DOHH2 (cell line): ENCODE results near the gene ZFAND3.

Experiments
- H3F3A ChIP-seq: fragments of 200-600 bp; sonication (generic), shearing (Covaris generic); 2 replicates; pipeline ENCODE4 v1.6.0; 2016; ENCODE audit warnings: antibody characterized with exemption, mild to moderate bottlenecking; ENCODE audit not compliant: control insufficient read depth, insufficient read depth
- H3K27ac ChIP-seq: fragments of 200-600 bp; sonication (generic); 2 replicates; pipeline ENCODE4 v1.5.1; 2014; ENCODE audit warnings: low read depth, mild to moderate bottlenecking, low read length, moderate library complexity
- H3K27me3 ChIP-seq: fragments of 200-600 bp; sonication (generic); 2 replicates; pipeline ENCODE4 v1.6.1; 2014; ENCODE audit warnings: mild to moderate bottlenecking, low read length, mixed read lengths; ENCODE audit not compliant: control insufficient read depth
- H3K36me3 ChIP-seq: fragments of 200-600 bp; sonication (generic); 2 replicates; pipeline ENCODE4 v1.6.1; 2014; ENCODE audit warnings: mild to moderate bottlenecking, low read length, moderate library complexity, mixed read lengths; ENCODE audit not compliant: control insufficient read depth
- H3K4me1 ChIP-seq: fragments of 200-600 bp; sonication (generic); 2 replicates; pipeline ENCODE4 v1.6.1; 2014; ENCODE audit warnings: mild to moderate bottlenecking, low read length, mixed read lengths; ENCODE audit not compliant: control insufficient read depth
- H3K4me2 ChIP-seq: fragments of 200-600 bp; sonication (generic); 2 replicates; pipeline ENCODE4 v1.6.0; 2014; ENCODE audit warnings: mild to moderate bottlenecking, low read length, moderate library complexity
- H3K4me3 ChIP-seq: fragments of 200-600 bp; sonication (generic); 2 replicates; pipeline ENCODE4 v1.5.1; 2014; ENCODE audit warnings: mild to moderate bottlenecking, low read length, mixed read lengths
- H3K79me2 ChIP-seq: fragments of 200-600 bp; sonication (generic); 2 replicates; pipeline ENCODE4 v1.6.1; 2014; ENCODE audit warnings: mild to moderate bottlenecking, low read length, mixed read lengths; ENCODE audit not compliant: control insufficient read depth
- H3K9me2 ChIP-seq: fragments of 200-600 bp; sonication (generic); replicated peaks from 2 replicates; pipeline ENCODE4 v1.6.1; 2014; ENCODE audit warnings: mild to moderate bottlenecking, low read length, mixed read lengths; ENCODE audit not compliant: control insufficient read depth
- H3K9me3 ChIP-seq: fragments of 200-600 bp; sonication (generic); 2 replicates; pipeline ENCODE4 v1.6.1; 2014; ENCODE audit warnings: antibody characterized with exemption, low read length, mixed read lengths; ENCODE audit not compliant: control insufficient read depth, insufficient read depth
- H4K20me1 ChIP-seq: fragments of 200-600 bp; sonication (generic); 2 replicates; pipeline ENCODE4 v1.6.0; 2014; ENCODE audit warnings: low read depth, mild to moderate bottlenecking, antibody characterized with exemption, low read length, moderate library complexity; ENCODE audit not compliant: control insufficient read depth, insufficient read depth
- CTCF ChIP-seq: fragments of 200-600 bp; sonication (generic); IDR thresholded peaks from one replicate; pipeline ENCODE4 v1.5.1; 2014; ENCODE audit warnings: antibody characterized with exemption, mild to moderate bottlenecking, low read depth, low read length; ENCODE audit not compliant: poor library complexity, severe bottlenecking
- EZH2phosphoT487 ChIP-seq: fragments of 200-600 bp; sonication (generic); IDR thresholded peaks from 2 replicates; pipeline ENCODE4 v1.6.1; 2017; ENCODE audit warnings: borderline replicate concordance, mild to moderate bottlenecking, antibody characterized with exemption, low read length, moderate library complexity, mixed read lengths

Gene ZFAND3

DNA sequence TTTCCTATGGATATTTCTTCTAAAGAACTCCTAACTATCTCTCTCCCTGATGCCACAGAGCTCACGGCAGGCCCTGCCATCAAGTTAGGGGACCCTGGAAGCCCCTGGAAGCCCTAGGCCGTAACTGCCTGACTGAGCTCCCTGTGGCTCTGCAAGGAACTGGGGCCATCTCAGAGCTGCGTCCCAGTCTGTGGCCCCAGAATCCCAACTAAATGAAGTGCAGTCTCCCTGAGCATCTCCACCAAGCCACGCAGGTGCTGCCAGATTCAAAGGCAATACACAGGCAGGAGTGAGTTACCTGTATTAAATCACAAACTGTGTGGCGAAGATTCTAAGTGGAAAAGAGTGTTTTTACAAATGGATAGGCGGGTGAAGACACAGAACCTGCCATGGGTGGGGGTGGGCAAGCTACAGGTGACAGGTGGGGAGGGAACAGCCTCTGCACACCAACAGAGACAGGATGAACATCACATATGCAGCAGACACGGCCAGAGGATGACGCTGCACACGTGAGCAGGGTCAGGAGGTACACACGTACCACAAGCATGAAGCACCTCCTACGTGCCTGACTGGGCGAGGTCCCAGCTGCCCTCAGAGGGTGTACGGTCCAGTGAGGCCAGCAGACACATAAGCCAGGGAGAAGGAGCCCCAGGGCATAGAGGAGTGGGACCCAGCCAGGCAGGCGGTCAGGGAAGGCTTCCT is 358.5 kb downstream of the ZFAND3 start:
- no peaks in the 10 kb centered on the region for H3K4me1 ChIP-seq
- no peaks in the 10 kb centered on the region for H3K9me3 ChIP-seq
- no peaks in the 10 kb centered on the region for H3F3A ChIP-seq
- H3K27me3 ChIP-seq: no peaks in the 10 kb centered on the region
- no peak overlapping the region for H3K27ac ChIP-seq
- H3K36me3 ChIP-seq: no peaks in the 10 kb centered on the region
- no peaks in the 10 kb centered on the region for H3K9me2 ChIP-seq
- H3K4me2 ChIP-seq: no peak overlapping the region
- TF ChIP-seq CTCF (no peak), EZH2phosphoT487 (no peak)
- H4K20me1 ChIP-seq: no peaks in the 10 kb centered on the region
- no peak overlapping the region for H3K4me3 ChIP-seq
- H3K79me2 ChIP-seq: no peaks in the 10 kb centered on the region

GRCh38 chr6:38178584-38178886 is 359.0 kb downstream of the ZFAND3 start:
- Histone ChIP-seq H3K4me3 (no peak overlapping the region), H3K9me3 (no peaks in the 10 kb centered on the region), H3K36me3 (no peaks in the 10 kb centered on the region), H3K4me1 (no peaks in the 10 kb centered on the region), H3K79me2 (no peaks in the 10 kb centered on the region), H4K20me1 (no peaks in the 10 kb centered on the region), H3K27ac (no peak overlapping the region), H3K4me2 (no peak overlapping the region), H3F3A (no peaks in the 10 kb centered on the region), H3K27me3 (no peaks in the 10 kb centered on the region), H3K9me2 (no peaks in the 10 kb centered on the region)
- no peak for TF ChIP-seq CTCF
- TF ChIP-seq EZH2phosphoT487: no peak

DNA sequence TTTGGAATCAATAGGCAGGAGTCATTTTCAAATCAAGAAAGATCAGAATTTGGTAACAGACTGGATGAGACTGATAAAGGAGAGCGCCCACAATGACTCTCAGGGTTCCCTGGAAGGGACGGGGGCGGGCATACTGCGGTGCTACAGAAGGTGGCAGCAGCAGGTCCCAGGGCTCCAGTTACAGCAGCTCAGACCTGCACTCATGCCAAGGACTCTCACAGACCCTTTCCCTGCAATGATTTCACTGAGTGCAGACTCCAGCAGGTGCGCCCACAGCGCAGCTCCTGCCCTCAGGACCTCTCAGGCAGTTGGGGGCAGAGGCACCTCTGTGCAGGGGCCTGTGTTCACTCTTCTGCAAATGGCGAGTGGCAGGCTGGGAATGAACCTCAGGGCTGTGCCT is 359.8 kb downstream of the ZFAND3 start:
- Histone ChIP-seq H3K4me1 (no peaks in the 10 kb centered on the region), H3F3A (no peaks in the 10 kb centered on the region), H3K4me3 (no peak overlapping the region), H3K4me2 (no peak overlapping the region), H3K79me2 (no peaks in the 10 kb centered on the region), H3K9me2 (no peaks in the 10 kb centered on the region), H3K27me3 (no peaks in the 10 kb centered on the region), H4K20me1 (no peaks in the 10 kb centered on the region), H3K36me3 (no peaks in the 10 kb centered on the region), H3K27ac (no peak overlapping the region), H3K9me3 (no peaks in the 10 kb centered on the region)
- TF ChIP-seq CTCF: no peak
